T47D (cell line): Measurements from ENCODE around the gene CLDN16.

Experiments used
- DNase-seq, 2 experiments: peaks; one replicate each; pipeline versions ENCODE4 v3.0.0 to v3.0.0-alpha.2; 2011 to 2012; ENCODE audit warnings: low read depth in 1 of 2, low spot score in 1 of 2
- JUND ChIP-seq: IDR thresholded peaks from 2 replicates; pipeline ENCODE4 v1.6.1; 2012; ENCODE audit warnings: low read depth
- in situ Hi-C: cut with HindIII; loops from 2 replicates; pipeline ENCODE4 v1.10.0; 2016; ENCODE audit warnings: low sequenced_read_pairs, low pct_unique_long_range_greater_than_20kb

CLDN16 gene

DNA sequence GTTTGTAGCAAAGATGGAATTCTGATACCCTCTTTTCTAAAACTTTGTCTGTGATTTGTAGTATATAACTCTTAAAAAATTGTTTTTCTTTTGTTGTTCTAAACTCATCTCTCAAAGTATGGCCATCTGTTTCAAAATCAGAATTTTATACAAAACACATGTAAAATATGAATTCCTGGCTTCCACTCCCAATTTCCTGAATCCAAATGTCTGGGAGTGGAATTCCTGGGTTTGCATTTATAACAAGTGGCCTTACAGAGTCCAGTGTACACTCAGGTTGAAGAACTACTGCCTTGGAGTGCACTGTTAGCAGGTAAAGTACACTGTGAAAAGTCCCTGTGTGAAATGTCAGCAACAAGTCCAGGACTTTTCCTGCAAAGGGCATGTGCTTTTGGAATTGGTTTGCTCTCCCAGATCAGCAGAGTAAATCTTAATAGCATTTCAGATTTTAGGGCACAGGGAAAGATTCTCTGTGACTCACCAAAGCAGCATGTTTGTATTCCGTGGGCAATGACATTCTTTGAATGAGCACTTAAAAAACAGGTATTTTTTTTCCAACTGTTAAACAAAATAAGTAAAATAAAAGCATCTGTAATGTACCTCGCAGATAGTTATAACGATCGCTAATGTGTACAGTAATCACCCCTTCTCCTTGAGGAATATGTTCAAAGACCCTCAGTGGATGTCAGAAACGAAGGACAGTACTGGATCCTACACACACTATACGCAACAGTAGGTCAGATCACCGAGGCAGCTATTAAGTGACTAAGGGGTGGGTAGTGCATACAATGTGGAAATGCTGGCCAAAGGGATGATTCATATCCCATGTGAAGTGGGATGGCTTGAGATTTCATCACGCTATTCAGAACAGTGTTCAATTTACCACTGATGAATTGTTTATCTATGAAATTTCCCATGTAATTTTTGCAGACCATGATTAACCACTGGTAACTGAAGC is 2.0 kb upstream of the CLDN16 start:
- no peak for TF ChIP-seq JUND
- peak in 1 of 2 experiments; percentile 23 for DNase-seq
- in situ Hi-C loops: no loop called here

DNA sequence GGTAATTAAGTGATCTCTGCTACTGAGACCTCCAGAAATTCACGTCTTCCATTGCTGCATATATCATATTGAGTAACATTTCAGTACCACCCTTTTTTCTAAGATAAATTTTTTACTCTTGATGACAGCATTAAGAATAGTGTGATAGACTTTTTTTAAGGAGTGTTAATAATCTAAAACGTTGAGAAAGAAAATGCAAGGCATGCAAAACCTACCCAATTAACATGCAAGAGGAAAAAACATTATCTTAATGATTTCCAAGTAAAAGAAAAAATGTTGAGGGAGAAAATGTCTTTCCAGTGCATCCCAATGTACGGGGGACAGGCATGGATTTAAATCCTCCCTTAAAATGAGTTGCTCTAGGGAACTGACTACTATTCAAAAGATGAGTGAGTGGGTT is 740 bp downstream of the CLDN16 start:
- in situ Hi-C loops: no loop called here
- TF ChIP-seq JUND: no peak
- no peak for DNase-seq

DNA sequence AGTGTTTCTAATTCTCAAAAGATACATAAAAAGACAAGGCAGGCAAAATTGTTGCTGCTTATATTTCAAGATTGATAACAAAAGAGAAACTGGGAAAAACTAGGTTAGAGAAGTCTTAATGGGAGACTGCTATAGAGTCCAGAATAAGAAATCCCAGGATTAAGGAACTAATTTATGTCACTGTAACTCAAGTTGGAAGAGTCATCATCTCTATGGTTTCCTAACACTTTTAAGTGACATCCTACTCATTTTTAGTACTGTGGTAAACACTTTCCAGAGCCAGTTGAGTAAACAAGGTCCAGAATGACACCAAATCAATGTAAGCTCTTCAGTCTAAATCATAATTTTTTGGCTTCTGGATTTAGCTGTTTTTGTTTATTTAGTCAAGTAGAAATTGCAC is 8.0 kb downstream of the CLDN16 start:
- in situ Hi-C loops: no loop called here

GRCh38 chr3:190397889-190398288 is 9.9 kb downstream of the CLDN16 start:
- in situ Hi-C loops: no loop called here
- no peak for DNase-seq
- TF ChIP-seq JUND: no peak

More for the DNA sequence above, 8.0 kb downstream of the CLDN16 start:
- DNase-seq: no peak
- TF ChIP-seq JUND: no peak

DNA sequence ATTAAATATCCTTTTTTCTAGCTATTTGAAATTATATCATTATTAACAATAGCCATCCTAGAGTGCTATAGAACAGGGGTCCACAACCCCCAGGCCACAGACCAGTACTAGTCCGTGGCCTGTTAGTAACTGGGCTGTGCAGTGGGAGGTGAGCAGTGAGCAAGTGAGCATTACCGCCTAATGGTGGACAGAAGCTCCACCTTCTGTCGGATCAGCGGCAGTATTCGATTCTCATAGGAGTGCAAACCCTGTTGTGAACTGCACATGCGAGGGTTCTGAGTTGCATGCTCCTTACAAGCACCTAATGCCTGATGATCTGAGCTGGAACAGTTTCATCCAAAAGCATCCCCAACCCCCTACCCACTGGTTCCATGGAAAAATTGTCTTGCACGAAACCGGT is 11.7 kb downstream of the CLDN16 start:
- TF ChIP-seq JUND: no peak
- peak in 1 of 2 experiments; percentile 54 for DNase-seq
- in situ Hi-C loops: no loop called here

- in situ Hi-C loops: no loop called here
- no peak for TF ChIP-seq JUND
These were observed 14.0 kb downstream of the CLDN16 start for GRCh38 chr3:190401963-190402362.

DNA sequence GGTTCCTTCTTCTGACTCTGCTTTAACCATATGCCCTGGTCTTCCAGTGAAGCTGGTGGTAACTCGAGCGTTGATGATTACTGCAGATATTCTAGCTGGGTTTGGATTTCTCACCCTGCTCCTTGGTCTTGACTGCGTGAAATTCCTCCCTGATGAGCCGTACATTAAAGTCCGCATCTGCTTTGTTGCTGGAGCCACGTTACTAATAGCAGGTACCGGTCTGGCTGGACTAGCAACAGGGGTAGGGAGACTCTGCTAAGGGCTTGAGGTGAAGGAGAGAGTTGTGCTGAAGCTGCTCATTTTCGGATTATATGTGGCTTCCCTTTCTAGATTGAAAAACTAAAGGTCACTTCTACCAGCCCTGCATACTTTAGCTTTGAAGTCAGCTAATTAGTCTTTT is 16.8 kb downstream of the CLDN16 start:
- TF ChIP-seq JUND: no peak
- in situ Hi-C loops: no loop called here
- DNase-seq: peak in 1 of 2 experiments; percentile 45

More at GRCh38 chr3:190401963-190402362, 14.0 kb downstream of the CLDN16 start:
- no peak for DNase-seq

GRCh38 chr3:190414297-190414696 is 26.3 kb downstream of the CLDN16 start:
- TF ChIP-seq JUND: no peak
- no peak for DNase-seq
- in situ Hi-C loops: no loop called here

DNA sequence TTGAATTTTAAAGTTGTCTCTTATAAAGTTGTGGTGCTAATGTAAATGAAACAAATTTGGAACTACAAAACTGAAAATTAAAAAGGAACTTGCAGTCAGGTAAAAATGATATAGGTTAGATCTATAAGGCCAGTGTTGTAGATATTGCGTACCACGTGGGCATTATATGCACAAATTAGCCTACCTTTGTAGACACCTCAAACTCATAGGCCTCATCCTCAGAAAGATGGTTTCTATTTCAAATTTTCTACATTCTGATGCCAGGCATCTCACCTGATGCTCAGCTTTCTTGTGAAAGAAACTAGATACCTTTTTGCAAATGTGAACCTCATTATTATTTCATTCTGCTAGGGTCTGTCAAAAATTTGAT is 36.1 kb downstream of the CLDN16 start:
- no peak for TF ChIP-seq JUND
- no peak for DNase-seq
- in situ Hi-C loops: no loop called here

- TF ChIP-seq JUND: no peak
- in situ Hi-C loops: no loop called here
- DNase-seq: peak; percentile 38 to 86
These were observed 36.8 kb downstream of the CLDN16 start for GRCh38 chr3:190424478-190425439.

DNA sequence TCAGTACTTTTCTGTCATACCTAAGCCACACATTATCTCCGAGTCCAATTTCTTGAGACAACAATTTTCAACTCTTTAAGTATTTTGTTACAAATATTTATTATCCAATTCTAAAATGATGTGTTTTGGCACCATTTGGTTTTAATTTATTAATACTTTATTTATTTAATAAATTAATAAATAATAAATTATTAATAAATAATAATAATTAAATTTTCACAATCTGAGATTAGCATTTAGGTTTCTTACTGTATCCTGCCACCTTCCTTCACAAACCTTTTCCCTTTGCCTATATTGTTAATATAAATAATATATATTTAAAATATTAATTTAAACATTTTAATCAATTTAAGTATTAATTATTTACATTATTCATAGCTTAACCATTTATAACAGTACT is 37.9 kb downstream of the CLDN16 start:
- no peak for TF ChIP-seq JUND
- in situ Hi-C loops: no loop called here
- DNase-seq: no peak

DNA sequence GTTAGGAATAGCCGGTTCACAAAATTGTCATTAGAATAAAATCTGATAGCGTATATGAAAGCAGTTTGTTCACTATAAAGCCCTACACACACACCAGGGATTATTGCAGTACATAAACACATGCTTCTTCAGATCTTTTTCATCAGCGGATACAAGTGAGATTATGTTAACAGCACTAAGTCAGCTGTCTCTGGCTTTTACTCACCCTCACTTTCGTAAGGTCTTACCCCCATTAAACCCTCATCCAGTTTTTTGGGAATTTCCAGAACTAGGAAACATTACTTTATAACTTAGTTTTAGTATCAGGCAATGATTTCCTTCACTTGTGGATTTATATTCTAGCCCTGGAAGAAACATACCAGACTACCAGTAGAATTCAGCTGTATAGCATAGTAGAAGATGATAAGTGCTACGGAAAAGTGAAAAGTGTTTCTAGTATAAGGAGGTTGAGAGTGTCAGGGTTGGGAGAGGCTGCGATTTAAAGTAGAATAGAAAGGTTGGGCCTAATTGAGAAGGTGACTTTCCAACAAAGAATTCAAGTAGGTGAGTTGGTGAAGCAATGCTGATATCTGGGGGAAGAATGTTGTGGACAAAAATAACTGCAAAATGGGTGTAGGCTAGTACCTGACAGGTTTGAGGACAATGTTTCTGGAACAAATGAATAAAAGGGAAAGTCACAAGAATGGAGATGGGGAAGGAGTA is 39.0 kb downstream of the CLDN16 start:
- TF ChIP-seq JUND: no peak
- no peak for DNase-seq
- in situ Hi-C loops: no loop called here

DNA sequence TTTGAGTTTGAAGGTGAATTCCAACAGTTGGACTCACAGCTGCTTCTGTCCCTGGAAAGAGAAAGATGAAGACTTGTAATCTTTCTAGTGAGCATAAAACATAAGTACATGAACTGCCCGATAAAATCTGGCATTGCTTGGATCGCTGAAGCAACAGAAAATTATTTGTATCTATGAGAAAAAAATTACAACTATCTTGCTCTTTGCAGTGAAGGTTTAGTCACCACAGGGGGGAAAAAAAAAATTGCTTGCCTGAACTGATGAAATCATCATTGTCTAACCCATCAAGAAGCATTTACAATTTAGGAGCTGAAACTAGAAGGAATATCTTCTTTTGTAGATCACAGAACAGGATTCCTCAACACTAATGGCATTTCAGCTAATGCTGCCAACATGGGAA is 41.7 kb downstream of the CLDN16 start:
- in situ Hi-C loops: no loop called here

More for the DNA sequence above, 41.7 kb downstream of the CLDN16 start:
- TF ChIP-seq JUND: no peak
- DNase-seq: no peak
